ENCODE data around the gene ODC1.

The ODC1 gene

GRCh38 chr2:10433947-10434885, 13.9 kb downstream of the ODC1 start:
- no peak for DNase-seq (ENCODE audit: low read depth, low spot score)

GRCh38 chr2:10433264-10433946, 14.7 kb downstream of the ODC1 start:
- DNase-seq (ENCODE audit: low read depth, low spot score): no peak

GRCh38 chr2:10432311-10433181, 15.6 kb downstream of the ODC1 start:
- no peak for DNase-seq (ENCODE audit: low read depth, low spot score)

GRCh38 chr2:10431797-10432196, 16.3 kb downstream of the ODC1 start:
- no peak for DNase-seq (ENCODE audit: low read depth, low spot score)

GRCh38 chr2:10430886-10431622, 17.1 kb downstream of the ODC1 start:
- DNase-seq (ENCODE audit: low read depth, low spot score): no peak

GRCh38 chr2:10428924-10429323, 19.2 kb downstream of the ODC1 start:
- no peak for DNase-seq (ENCODE audit: low read depth, low spot score)

GRCh38 chr2:10428355-10428754, 19.8 kb downstream of the ODC1 start:
- DNase-seq (ENCODE audit: low read depth, low spot score): no peak

- no peak for DNase-seq (ENCODE audit: low read depth, low spot score)
Measured at GRCh38 chr2:10427618-10427949, 20.5 kb downstream of the ODC1 start.

GRCh38 chr2:10426726-10427617, 21.2 kb downstream of the ODC1 start:
- DNase-seq (ENCODE audit: low read depth, low spot score): no peak

GRCh38 chr2:10425699-10426098, 22.4 kb downstream of the ODC1 start:
- no peak for DNase-seq (ENCODE audit: low read depth, low spot score)

- DNase-seq (ENCODE audit: low read depth, low spot score): no peak
Measured at GRCh38 chr2:10424916-10425505, 23.1 kb downstream of the ODC1 start.

GRCh38 chr2:10424051-10424450, 24.1 kb downstream of the ODC1 start:
- no peak for DNase-seq (ENCODE audit: low read depth, low spot score)

GRCh38 chr2:10423400-10423774, 24.7 kb downstream of the ODC1 start:
- no peak for DNase-seq (ENCODE audit: low read depth, low spot score)

- no peak for DNase-seq (ENCODE audit: low read depth, low spot score)
Measured at GRCh38 chr2:10422732-10423399, 25.3 kb downstream of the ODC1 start.

- DNase-seq (ENCODE audit: low read depth, low spot score): no peak
Measured at GRCh38 chr2:10422251-10422650, 25.9 kb downstream of the ODC1 start.

GRCh38 chr2:10419553-10420257, 28.4 kb downstream of the ODC1 start:
- DNase-seq (ENCODE audit: low read depth, low spot score): no peak

- DNase-seq (ENCODE audit: low read depth, low spot score): no peak
Measured at GRCh38 chr2:10417551-10418335, 30.4 kb downstream of the ODC1 start.

GRCh38 chr2:10415640-10416039, 32.5 kb downstream of the ODC1 start:
- DNase-seq (ENCODE audit: low read depth, low spot score): no peak
